Measurements from ENCODE around the gene NPHS1. TPM values are rescaled to one million over a fixed set of nuclear protein-coding genes. Genes with fewer than 3 reads are reported as not detected.

The NPHS1 gene
- total and polyA plus RNA-seq, 9 of the 15 experiments (the other 6 are each of a cell fraction or from before 2014, with no cell fraction given) = 0.01 to 0.28 (median 0.14) TPM; not detected in 5

DNA sequence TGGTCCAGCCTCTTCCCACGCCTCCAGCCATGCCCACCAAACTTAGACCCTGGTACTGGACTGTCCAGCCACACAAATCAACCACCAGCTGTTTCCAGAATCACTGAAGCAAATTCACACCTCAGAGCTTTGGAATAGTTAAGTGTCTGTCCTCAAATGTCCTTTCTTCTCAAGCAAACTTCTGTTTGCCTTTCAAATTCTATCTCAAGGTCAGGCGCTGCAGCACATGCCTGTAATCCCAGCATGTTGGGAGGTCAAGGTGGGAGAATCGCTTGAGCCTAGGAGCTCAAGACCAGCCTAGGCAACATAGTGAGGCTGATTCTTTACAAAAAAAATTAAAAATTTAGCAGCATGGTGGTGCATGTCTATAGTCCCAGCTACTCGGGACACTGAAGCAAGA, 20.2 kb downstream of the NPHS1 start:
- in situ Hi-C loops (cut with MboI) = no loop called here

DNA sequence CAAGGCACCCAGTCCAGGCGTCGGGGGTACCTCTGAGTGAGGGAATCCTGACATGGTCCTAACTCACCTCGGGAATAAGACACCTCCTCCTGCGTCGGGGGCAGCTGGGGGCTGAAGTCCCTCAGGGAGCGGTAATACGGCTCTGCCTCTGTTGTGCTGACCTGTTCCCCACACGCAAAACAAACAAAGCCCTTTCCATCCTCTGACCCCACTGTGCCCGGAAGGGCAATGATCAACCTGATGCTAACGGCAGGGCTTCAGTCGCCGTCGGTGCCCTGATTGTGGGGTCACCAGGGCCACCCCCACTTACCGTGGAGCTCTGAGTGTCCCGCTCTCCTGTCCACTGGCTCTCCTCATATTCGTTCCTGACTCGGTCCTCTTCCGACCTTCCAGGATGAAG, 21.3 kb downstream of the NPHS1 start:
- Histone ChIP-seq H3K9me3 (replicated peaks; ENCODE audit: control insufficient read depth, insufficient read depth, low read depth, low read length) (no peaks in the 10 kb centered on the region), H3K4me2 (ENCODE audit: insufficient read depth, low read length) (no peak overlapping the region), H3K27me3 (ENCODE audit: control insufficient read depth in 2 of 2, insufficient read depth in 2 of 2, low read length in 2 of 2) (peaks cover 20 to 41% of the 10 kb centered on the region in 2 experiments), H3K4me1 (replicated peaks in 1 of 2; ENCODE audit: control insufficient read depth in 2 of 2, insufficient read depth in 2 of 2, low read length in 2 of 2) (no peaks in the 10 kb centered on the region; a peak in 1 of 5 replicates), H3K36me3 (ENCODE audit: control insufficient read depth, insufficient read depth, low read length) (no peaks in the 10 kb centered on the region), H2AFZ (ENCODE audit: low read depth, low read length) (no peak overlapping the region), H4K20me1 (replicated peaks; ENCODE audit: control insufficient read depth, insufficient read depth, low read length) (peaks cover 4% of the 10 kb centered on the region; the same call in 1 of the 2 replicates), H3K4me3 (no peak overlapping the region), H3K9me1 (ENCODE audit: control insufficient read depth, insufficient read depth, low read length) (no peaks in the 10 kb centered on the region), H3K9ac (ENCODE audit: insufficient read depth in 1 of 2, low read depth in 2 of 2, low read length in 2 of 2) (no peak overlapping the region), H3K27ac (ENCODE audit: extremely low read depth, low read depth, low read length) (no peak overlapping the region), H3K79me2 (ENCODE audit: control insufficient read depth, insufficient read depth, low read length) (no peaks in the 10 kb centered on the region)
- ChIA-PET POLR2A (interaction anchor here (0.5 to 1.0 kb wide), 3 partner anchors 13 to 530 kb away, joined by 3 to 4 read pairs (median 4); no protein-coding TSS in a partner anchor), CTCF (ENCODE audit: low intra/inter-chr PET ratio) (no interaction called here)
- in situ Hi-C loops (cut with MboI) (no loop called here), intact Hi-C loops (cut with micrococcal nuclease) (no loop called here)
- 1% methylated on average over 18 of the region's 18 CpGs for WGBS (ENCODE audit: insufficient coverage, low coverage, missing lambda C conversion rate)
- ATAC-seq (no peak), FAIRE-seq (no peak), DNase-seq (ENCODE audit: extremely low read depth in 1 of 4, low spot score in 3 of 4) (no peak)
- BruUV-seq (replicated peaks) = no TSS peak
- TF ChIP-seq THRAP3 (IDR thresholded peaks at IDR 0.05; ENCODE audit: borderline replicate concordance) (no peak), CBX1 (IDR thresholded peaks at IDR 0.05; ENCODE audit: low read depth) (no peak), ZNF324 (CRISPR knock-in tag; IDR thresholded peaks at IDR 0.05) (no peak), PHB (CRISPR knock-in tag; IDR thresholded peaks at IDR 0.05) (no peak), HDAC8 (tag; IDR thresholded peaks at IDR 0.05) (no peak), STAG1 (CRISPR knock-in tag; IDR thresholded peaks at IDR 0.05; ENCODE audit: borderline replicate concordance) (no peak), FIP1L1 (IDR thresholded peaks at IDR 0.05; ENCODE audit: low read depth, low read length, poor library complexity, severe bottlenecking) (no peak), ZNF79 (CRISPR knock-in tag; IDR thresholded peaks at IDR 0.05; ENCODE audit: low read depth) (no peak), ZNF124 (CRISPR knock-in tag; IDR thresholded peaks at IDR 0.05) (no peak)
- TF ChIP-seq, protein P1, sequence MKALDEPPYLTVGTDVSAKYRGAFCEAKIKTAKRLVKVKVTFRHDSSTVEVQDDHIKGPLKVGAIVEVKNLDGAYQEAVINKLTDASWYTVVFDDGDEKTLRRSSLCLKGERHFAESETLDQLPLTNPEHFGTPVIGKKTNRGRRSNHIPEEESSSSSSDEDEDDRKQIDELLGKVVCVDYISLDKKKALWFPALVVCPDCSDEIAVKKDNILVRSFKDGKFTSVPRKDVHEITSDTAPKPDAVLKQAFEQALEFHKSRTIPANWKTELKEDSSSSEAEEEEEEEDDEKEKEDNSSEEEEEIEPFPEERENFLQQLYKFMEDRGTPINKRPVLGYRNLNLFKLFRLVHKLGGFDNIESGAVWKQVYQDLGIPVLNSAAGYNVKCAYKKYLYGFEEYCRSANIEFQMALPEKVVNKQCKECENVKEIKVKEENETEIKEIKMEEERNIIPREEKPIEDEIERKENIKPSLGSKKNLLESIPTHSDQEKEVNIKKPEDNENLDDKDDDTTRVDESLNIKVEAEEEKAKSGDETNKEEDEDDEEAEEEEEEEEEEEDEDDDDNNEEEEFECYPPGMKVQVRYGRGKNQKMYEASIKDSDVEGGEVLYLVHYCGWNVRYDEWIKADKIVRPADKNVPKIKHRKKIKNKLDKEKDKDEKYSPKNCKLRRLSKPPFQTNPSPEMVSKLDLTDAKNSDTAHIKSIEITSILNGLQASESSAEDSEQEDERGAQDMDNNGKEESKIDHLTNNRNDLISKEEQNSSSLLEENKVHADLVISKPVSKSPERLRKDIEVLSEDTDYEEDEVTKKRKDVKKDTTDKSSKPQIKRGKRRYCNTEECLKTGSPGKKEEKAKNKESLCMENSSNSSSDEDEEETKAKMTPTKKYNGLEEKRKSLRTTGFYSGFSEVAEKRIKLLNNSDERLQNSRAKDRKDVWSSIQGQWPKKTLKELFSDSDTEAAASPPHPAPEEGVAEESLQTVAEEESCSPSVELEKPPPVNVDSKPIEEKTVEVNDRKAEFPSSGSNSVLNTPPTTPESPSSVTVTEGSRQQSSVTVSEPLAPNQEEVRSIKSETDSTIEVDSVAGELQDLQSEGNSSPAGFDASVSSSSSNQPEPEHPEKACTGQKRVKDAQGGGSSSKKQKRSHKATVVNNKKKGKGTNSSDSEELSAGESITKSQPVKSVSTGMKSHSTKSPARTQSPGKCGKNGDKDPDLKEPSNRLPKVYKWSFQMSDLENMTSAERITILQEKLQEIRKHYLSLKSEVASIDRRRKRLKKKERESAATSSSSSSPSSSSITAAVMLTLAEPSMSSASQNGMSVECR (CRISPR knock-in tag; IDR thresholded peaks at IDR 0.05) = no peak

More for the DNA sequence above, 20.2 kb downstream of the NPHS1 start:
- no peak overlapping the region for H3K27ac ChIP-seq (ENCODE audit: extremely low read depth, low read depth, low read length)
- H3K9me1 ChIP-seq (ENCODE audit: control insufficient read depth, insufficient read depth, low read length) = no peaks in the 10 kb centered on the region
- no peaks in the 10 kb centered on the region for H3K9me3 ChIP-seq (replicated peaks; ENCODE audit: control insufficient read depth, insufficient read depth, low read depth, low read length)
- intact Hi-C loops (cut with micrococcal nuclease) = no loop called here
- no peak overlapping the region for H3K4me2 ChIP-seq (ENCODE audit: insufficient read depth, low read length)
- POLR2A ChIA-PET = interaction anchor here (0.5 kb wide), 1 partner anchor 191 kb away, joined by 4 read pairs; no protein-coding TSS in a partner anchor
- 3% methylated on average over 4 of the region's 4 CpGs for WGBS (ENCODE audit: insufficient coverage, low coverage, missing lambda C conversion rate)
- ATAC-seq = no peak
- H3K79me2 ChIP-seq (ENCODE audit: control insufficient read depth, insufficient read depth, low read length) = no peaks in the 10 kb centered on the region
- H3K4me1 ChIP-seq (replicated peaks in 1 of 2; ENCODE audit: control insufficient read depth in 2 of 2, insufficient read depth in 2 of 2, low read length in 2 of 2) = no peaks in the 10 kb centered on the region; a peak in 1 of 5 replicates
- no peak overlapping the region for H3K4me3 ChIP-seq
- peaks cover 18 to 44% of the 10 kb centered on the region in 2 experiments for H3K27me3 ChIP-seq (ENCODE audit: control insufficient read depth in 2 of 2, insufficient read depth in 2 of 2, low read length in 2 of 2)
- H4K20me1 ChIP-seq (replicated peaks; ENCODE audit: control insufficient read depth, insufficient read depth, low read length) = peaks cover 4% of the 10 kb centered on the region; the same call in 1 of the 2 replicates
- no peaks in the 10 kb centered on the region for H3K36me3 ChIP-seq (ENCODE audit: control insufficient read depth, insufficient read depth, low read length)
- FAIRE-seq = no peak
- H3K9ac ChIP-seq (ENCODE audit: insufficient read depth in 1 of 2, low read depth in 2 of 2, low read length in 2 of 2) = no peak overlapping the region
- no peak overlapping the region for H2AFZ ChIP-seq (ENCODE audit: low read depth, low read length)
- CTCF ChIA-PET (ENCODE audit: low intra/inter-chr PET ratio) = no interaction called here
- DNase-seq (ENCODE audit: extremely low read depth in 1 of 4, low spot score in 3 of 4) = no peak
- no TSS peak for BruUV-seq (replicated peaks)
- TF ChIP-seq ESRRA (IDR thresholded peaks at IDR 0.05; ENCODE audit: borderline replicate concordance, low read depth) (0 out of 2 replicates have a peak, but pooled peaks have one; percentile 18), PHB (CRISPR knock-in tag; IDR thresholded peaks at IDR 0.05) (no peak), ZFP30 (CRISPR knock-in tag; IDR thresholded peaks at IDR 0.05; ENCODE audit: borderline replicate concordance) (no peak)

Data from K562 (cell line).